Measurements from ENCODE around the gene TAF4B. TPM values are rescaled to one million over a fixed set of nuclear protein-coding genes. Genes with fewer than 3 reads are reported as not detected.

Gene TAF4B
- total RNA-seq, 2 experiments from 2014 or later, result 7.3 to 7.5 TPM

DNA sequence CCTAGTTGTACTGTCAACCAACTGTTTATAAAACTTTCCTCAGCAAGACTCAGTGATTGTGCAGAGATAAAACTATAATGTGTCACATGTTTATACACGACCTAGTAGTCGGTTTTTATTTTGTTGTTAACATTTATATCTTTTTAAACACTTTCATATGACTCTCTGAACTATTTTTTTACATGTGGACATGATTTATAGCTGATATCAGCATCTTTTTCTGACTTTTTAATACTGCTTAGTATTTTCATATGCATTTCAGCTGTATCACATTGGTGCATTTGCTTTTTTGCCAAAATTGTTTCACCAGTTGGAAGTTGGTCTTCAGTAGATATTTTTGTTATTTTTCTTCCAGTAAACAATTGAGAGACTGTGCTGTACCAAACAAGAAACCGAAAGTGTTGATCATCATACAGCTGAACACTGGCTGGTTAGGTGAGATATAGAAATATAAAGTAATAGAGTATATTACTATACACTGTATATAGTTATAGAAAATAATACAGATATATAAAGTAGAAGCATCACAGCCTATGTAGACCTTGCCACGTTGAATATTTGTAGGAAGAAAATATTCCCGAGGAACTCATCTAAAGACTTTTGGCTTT is 167.9 kb downstream of the TAF4B start:
- H3K4me3 Mint-ChIP-seq, result no peak overlapping the region
- POLR2A ChIA-PET, result no interaction called here
- DNase-seq, result no peak

DNA sequence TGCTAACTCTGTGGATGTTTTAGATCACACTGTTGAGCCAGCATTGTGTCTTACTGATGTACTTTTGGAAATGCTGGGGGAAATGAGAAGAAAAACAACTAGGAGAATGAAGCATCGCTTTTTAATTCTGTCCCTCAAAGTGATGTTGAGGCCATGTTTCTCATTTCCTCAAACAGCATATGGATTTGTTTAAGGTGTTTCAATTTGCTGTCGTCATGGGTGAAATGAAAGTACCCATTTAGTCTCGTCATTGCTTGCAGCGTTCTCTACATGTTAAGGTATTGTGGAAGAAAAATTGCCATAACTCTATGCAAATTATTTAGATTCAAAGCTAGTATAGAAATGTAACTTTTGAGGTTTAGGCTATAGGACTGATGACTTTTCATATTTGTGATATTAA is 170.8 kb downstream of the TAF4B start:
- POLR2A ChIA-PET, result no interaction called here
- no peaks in the 10 kb centered on the region for H3K9me3 Mint-ChIP-seq

More for the DNA sequence above, 167.9 kb downstream of the TAF4B start:
- no peaks in the 10 kb centered on the region for H3K27me3 Mint-ChIP-seq
- H3K4me1 Mint-ChIP-seq, result peaks cover 3% of the 10 kb centered on the region
- H3K9me3 Mint-ChIP-seq, result no peaks in the 10 kb centered on the region
- H3K36me3 Mint-ChIP-seq, result peaks cover 7% of the 10 kb centered on the region
- no peak for ATAC-seq (ENCODE audit: low read depth)
- no peak overlapping the region for H3K27ac Mint-ChIP-seq

DNA sequence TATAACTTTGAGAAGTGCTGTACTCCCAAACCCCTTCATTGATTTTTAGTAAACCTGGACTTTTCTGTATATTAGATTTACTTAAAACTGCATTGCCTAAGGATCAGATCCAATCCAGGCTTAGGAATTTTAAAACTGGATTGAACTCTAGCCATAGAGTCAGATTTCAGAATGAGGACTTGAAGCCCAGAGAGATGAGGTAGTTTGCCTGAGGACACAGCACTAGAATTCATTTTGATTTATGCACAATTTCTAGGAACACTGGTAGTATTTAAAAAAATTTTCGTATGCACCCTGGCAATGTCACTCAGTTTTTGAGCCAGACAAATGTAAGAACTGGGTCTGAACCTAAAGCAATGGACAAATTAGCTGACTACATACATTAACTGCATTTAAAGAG is 177.2 kb downstream of the TAF4B start:
- no peaks in the 10 kb centered on the region for H3K9me3 Mint-ChIP-seq
- H3K27ac Mint-ChIP-seq, result no peak overlapping the region
- POLR2A ChIA-PET, result no interaction called here
- H3K27me3 Mint-ChIP-seq, result no peaks in the 10 kb centered on the region
- no peak overlapping the region for H3K4me3 Mint-ChIP-seq
- H3K4me1 Mint-ChIP-seq, result no peaks in the 10 kb centered on the region
- no peaks in the 10 kb centered on the region for H3K36me3 Mint-ChIP-seq
- ATAC-seq (ENCODE audit: low read depth) (no peak), DNase-seq (no peak)

More for the DNA sequence above, 170.8 kb downstream of the TAF4B start:
- Mint-ChIP-seq H3K27ac (no peak overlapping the region), H3K4me1 (peaks cover 3% of the 10 kb centered on the region), H3K4me3 (no peak overlapping the region), H3K36me3 (no peaks in the 10 kb centered on the region), H3K27me3 (no peaks in the 10 kb centered on the region)
- DNase-seq, result no peak
- ATAC-seq (ENCODE audit: low read depth), result no peak

DNA sequence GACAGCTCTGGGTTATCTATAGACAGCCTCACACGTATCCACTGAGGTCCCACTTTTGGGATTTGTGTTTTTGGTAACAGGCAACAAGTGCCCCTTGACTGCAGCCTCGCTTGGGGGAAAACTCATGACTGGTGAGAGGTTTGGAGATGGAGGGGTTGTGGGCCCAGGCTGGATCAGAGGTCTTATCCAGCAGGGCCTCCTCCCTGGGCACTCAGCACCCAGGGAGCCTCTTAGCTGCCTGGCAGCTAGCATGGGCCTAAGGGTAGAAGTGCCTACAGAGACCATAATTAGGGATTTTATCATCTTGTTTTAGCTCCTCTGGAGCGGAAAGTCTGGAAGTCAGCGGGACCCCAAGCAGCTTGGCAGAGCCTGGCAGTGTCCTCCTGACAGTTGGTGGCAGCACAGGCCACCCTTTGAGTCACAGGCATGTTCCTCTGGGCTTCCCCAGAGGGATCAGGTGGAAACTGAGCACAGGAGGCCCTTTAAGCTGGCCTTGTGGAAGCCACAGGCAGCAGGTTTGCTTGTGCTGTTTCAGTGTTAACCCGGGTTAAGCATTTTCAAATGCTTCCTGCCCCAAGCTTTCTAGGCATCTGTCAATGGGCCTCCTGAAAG is 179.1 kb downstream of the TAF4B start:
- Mint-ChIP-seq H3K27me3 (no peaks in the 10 kb centered on the region), H3K4me3 (no peak overlapping the region), H3K9me3 (no peaks in the 10 kb centered on the region), H3K27ac (no peak overlapping the region), H3K4me1 (no peaks in the 10 kb centered on the region), H3K36me3 (no peaks in the 10 kb centered on the region)
- DNase-seq (no peak), ATAC-seq (ENCODE audit: low read depth) (no peak)
- POLR2A ChIA-PET, result no interaction called here

DNA sequence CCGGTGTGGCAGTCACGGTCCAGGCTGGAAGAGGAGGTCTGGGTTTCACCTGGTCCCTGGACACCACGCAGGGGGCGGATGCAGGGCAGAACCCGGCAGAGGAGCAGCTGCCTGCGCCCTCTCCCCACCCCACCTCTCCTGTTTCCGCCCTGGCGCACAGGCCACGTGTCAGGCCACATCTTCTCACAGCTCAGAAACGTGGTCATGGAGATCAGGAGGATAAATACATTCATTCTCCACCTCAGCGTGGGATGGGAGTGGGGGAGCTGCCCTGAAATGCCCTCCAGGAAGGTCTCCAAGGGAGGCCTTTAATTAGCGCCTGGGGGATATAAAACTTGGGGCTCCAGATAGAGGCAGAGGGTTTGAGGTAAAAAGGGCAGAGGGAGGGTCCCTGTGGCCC is 180.1 kb downstream of the TAF4B start:
- H3K27ac Mint-ChIP-seq, result no peak overlapping the region
- no peak for DNase-seq
- no peaks in the 10 kb centered on the region for H3K9me3 Mint-ChIP-seq
- no peaks in the 10 kb centered on the region for H3K27me3 Mint-ChIP-seq
- H3K36me3 Mint-ChIP-seq, result no peaks in the 10 kb centered on the region
- POLR2A ChIA-PET, result no interaction called here
- H3K4me1 Mint-ChIP-seq, result no peaks in the 10 kb centered on the region
- H3K4me3 Mint-ChIP-seq, result no peak overlapping the region
- ATAC-seq (ENCODE audit: low read depth), result no peak

DNA sequence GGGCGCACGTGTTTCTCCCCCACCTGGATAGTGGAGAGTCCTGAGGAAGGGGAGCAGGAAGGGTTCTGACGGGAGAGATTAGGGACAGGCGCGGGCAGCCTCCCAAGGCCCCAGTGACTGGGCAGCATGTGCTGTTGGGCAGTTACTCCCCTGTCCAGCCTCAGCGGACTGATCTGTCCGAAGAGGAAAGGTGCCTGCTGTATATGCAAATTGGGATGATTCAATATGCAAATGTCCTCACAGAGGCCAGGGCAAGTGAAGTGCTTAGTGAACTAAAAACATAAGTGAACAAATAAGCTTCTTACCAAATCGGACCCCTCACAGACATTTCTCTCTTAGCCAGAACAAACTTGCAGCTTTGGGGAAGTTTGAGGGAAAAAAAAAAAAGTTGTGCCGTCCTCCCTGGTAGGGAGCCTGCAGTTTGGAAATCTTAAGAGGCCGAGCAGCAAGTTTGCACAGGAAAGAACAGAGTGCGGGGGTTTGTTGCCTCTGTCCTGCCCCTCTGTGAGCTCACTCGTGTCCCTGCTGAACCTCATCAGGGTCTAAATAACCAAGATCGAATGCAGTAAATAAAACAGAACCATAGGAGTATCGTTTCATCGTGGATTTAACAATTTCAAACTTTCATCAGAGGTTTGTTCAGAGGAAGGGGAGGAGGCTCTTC is 180.7 kb downstream of the TAF4B start:
- Mint-ChIP-seq H3K4me3 (no peak overlapping the region), H3K36me3 (no peaks in the 10 kb centered on the region), H3K9me3 (no peaks in the 10 kb centered on the region), H3K27me3 (no peaks in the 10 kb centered on the region), H3K27ac (no peak overlapping the region), H3K4me1 (no peaks in the 10 kb centered on the region)
- DNase-seq (no peak), ATAC-seq (ENCODE audit: low read depth) (no peak)
- POLR2A ChIA-PET, result no interaction called here

DNA sequence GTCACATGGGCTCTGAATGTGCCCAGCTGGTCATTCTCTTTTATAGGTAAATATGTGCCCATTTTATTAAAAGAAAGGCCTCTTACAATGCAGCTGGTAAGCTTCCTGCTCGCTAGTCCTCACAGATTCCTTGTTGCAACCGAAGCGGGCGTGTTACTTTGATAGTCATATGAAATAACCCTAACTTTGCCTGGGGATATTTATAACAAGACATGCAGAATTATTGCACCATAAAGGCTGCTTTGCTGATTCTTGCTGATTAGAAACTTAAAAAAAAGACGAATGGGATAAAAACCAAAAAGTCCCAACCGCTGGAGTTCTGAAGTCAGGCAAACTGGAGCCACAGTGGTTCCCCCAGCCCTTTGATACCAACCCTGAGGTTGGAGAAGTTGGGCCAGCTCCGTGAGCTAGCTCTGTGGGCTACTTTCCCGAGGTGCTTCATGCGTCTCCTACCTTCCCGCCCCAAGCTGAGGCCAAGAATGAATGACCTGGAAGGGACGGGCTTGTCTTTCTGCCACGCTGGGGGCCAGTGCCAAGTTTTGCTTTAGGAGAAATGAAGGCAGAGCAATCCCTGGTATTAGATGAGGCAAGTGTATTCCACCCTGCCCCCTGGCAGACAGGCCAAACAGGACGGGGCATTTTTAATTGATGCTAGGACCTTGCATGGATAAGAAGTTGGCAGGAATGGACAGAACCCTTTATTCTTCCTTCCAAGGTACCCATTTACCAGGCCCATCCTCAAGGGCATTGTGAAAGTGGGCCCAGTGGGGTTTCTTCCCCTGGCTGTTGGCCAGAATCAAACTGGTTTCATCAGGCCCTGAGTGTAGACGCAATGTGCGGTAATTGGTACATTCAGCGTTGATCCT is 181.7 kb downstream of the TAF4B start:
- no peaks in the 10 kb centered on the region for H3K9me3 Mint-ChIP-seq
- POLR2A ChIA-PET, result no interaction called here
- no peak overlapping the region for H3K4me3 Mint-ChIP-seq
- no peaks in the 10 kb centered on the region for H3K27me3 Mint-ChIP-seq
- ATAC-seq (ENCODE audit: low read depth), result no peak
- H3K27ac Mint-ChIP-seq, result no peak overlapping the region
- H3K4me1 Mint-ChIP-seq, result no peaks in the 10 kb centered on the region
- no peak for DNase-seq
- no peaks in the 10 kb centered on the region for H3K36me3 Mint-ChIP-seq

DNA sequence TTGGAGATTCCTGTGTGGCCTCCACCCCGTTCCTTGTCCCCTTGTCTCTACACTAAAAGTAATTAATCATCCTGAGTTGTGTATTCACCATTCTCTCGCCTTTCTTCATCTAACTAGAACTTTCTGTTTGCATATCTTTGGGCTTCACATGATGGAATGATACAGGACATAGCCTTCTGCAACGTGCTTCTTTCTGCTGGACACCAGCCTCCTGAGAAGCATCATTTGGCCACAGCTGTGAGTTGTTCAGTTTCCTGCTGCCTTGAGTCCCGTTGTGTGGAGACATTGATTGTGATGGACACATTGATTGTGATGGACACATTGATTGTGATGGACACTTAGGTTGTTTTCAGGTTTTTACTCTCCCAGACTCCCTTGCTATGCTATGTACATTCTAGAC is 182.8 kb downstream of the TAF4B start:
- H3K36me3 Mint-ChIP-seq, result no peaks in the 10 kb centered on the region
- POLR2A ChIA-PET, result no interaction called here

DNA sequence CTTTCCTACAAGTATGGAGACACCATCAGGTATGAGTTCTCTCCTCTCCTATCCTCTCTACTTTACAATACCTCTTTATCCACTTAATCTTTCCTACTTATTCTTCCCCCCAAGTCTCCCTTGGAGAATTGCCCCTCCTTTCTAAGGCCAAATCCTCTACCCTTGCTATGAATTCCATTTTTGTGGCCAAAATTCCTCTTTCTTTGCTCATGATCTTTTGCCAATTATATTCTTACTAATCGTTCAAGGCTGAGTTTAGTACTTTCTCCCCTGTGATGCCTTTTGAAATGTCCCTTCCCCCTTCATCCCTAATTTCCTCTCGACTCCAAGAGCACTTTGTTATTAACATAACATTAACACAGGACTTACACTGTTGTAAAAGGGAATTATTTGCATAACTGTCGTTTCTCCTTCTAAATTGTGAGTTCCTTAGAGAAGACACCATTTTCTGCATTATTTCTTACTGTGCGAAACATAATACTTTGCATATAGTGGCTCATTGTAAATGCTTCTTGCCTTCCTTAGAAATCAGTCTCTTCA is 188.7 kb downstream of the TAF4B start:
- POLR2A ChIA-PET, result no interaction called here
- Mint-ChIP-seq H3K36me3 (no peaks in the 10 kb centered on the region), H3K27me3 (no peaks in the 10 kb centered on the region), H3K9me3 (no peaks in the 10 kb centered on the region), H3K27ac (no peak overlapping the region), H3K4me3 (no peak overlapping the region), H3K4me1 (no peaks in the 10 kb centered on the region)
- ATAC-seq (ENCODE audit: low read depth), result no peak
- DNase-seq, result no peak

More for the DNA sequence above, 182.8 kb downstream of the TAF4B start:
- no peak for ATAC-seq (ENCODE audit: low read depth)
- H3K27me3 Mint-ChIP-seq, result no peaks in the 10 kb centered on the region
- DNase-seq, result no peak
- H3K4me3 Mint-ChIP-seq, result no peak overlapping the region
- H3K4me1 Mint-ChIP-seq, result no peaks in the 10 kb centered on the region
- H3K27ac Mint-ChIP-seq, result no peak overlapping the region
- H3K9me3 Mint-ChIP-seq, result no peaks in the 10 kb centered on the region

DNA sequence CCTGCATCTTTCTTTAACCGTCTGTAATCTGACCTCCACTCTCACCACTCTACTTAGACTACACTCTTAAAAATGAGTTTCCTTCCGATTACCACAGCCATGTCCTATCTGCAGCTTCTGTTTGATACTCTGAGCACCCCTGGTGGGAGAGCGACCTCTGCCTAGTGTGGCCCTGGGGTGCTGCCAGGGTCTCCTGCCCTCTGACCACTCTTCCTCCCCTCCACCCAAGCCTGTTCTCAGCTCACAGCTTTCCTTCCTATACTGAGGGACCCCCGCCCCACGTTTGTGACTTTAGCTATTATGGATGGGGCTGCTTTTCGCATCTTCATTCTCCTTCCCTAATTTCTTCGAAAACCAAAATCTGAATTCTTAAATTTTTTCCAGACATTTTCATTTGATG is 189.4 kb downstream of the TAF4B start:
- H3K36me3 Mint-ChIP-seq, result no peaks in the 10 kb centered on the region
- no peaks in the 10 kb centered on the region for H3K4me1 Mint-ChIP-seq
- ATAC-seq (ENCODE audit: low read depth), result no peak
- no peak overlapping the region for H3K4me3 Mint-ChIP-seq
- no peak for DNase-seq
- no peaks in the 10 kb centered on the region for H3K9me3 Mint-ChIP-seq
- no peaks in the 10 kb centered on the region for H3K27me3 Mint-ChIP-seq
- no peak overlapping the region for H3K27ac Mint-ChIP-seq
- POLR2A ChIA-PET, result no interaction called here

DNA sequence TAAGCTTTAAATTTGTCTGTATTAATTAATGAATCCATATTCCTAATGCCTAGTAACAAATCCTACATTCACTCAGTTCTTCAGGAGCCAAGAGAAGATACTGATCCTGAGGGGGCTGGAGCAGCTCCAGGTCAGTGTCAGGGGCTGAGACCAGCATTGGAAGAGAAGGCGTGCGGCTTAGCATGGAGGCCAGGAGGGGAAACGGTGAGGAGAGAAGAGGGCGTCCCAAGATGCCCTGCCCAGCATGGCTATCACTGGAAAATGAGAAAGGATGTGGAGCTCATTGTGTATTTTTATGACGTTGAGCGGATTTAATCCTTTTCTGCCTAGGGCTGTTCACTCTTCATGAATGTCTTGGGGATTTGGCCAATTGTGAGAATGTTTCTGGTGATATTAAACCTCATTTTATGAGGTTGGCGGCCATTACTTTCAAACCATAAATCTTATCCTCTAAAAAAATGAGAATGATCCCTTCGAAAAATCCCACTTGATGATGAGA is 190.5 kb downstream of the TAF4B start:
- ATAC-seq (ENCODE audit: low read depth) (no peak), DNase-seq (no peak)
- Mint-ChIP-seq H3K9me3 (no peaks in the 10 kb centered on the region), H3K4me3 (no peak overlapping the region), H3K27me3 (no peaks in the 10 kb centered on the region), H3K27ac (no peak overlapping the region), H3K4me1 (no peaks in the 10 kb centered on the region), H3K36me3 (no peaks in the 10 kb centered on the region)
- POLR2A ChIA-PET, result no interaction called here

DNA sequence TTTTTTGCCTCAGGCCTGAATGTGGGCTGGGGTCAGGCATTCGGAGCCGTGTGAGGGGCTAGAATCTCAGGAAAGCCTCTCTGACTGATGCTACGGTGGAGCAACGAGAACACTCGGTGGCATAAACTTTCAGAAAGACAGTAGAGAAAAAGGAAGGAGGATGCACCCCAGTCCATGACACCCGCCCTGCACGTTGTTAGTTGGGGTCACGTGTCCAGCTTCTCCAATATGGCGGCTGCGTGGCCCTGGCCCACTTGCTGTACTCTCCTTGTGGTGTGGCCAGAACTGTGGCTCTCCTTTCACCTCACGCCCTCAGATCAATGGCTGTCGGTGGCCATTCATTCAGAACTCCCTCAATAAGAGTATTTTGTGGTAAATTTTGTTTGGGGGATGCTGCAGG is 190.9 kb downstream of the TAF4B start:
- POLR2A ChIA-PET, result no interaction called here
- H3K4me1 Mint-ChIP-seq, result no peaks in the 10 kb centered on the region
- ATAC-seq (ENCODE audit: low read depth), result no peak

DNA sequence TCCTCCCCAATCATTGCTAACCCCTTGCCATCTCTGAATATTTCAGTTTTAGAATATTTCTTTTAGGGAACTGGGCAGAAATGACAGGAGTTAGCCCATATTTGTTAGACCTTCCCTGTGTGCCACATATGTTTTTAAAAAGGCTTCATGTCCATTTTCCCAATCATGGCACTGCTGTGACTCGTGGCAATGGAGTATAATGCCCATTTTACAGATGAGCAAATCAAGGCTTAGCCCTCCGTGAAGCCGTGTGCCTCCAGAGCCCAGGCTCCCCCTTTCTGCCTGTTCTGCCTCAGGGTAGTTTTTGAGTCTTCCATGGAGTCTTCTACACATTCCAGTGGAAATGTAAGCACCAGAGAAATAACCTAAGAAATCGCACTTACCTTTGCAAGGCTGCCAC is 192.0 kb downstream of the TAF4B start:
- no peak overlapping the region for H3K4me3 Mint-ChIP-seq
- ATAC-seq (ENCODE audit: low read depth) (no peak), DNase-seq (no peak)
- H3K27ac Mint-ChIP-seq, result no peak overlapping the region
- no peaks in the 10 kb centered on the region for H3K36me3 Mint-ChIP-seq
- H3K4me1 Mint-ChIP-seq, result no peaks in the 10 kb centered on the region
- no peaks in the 10 kb centered on the region for H3K27me3 Mint-ChIP-seq
- H3K9me3 Mint-ChIP-seq, result no peaks in the 10 kb centered on the region
- POLR2A ChIA-PET, result no interaction called here

More for the DNA sequence above, 190.9 kb downstream of the TAF4B start:
- Mint-ChIP-seq H3K9me3 (no peaks in the 10 kb centered on the region), H3K27me3 (no peaks in the 10 kb centered on the region), H3K27ac (no peak overlapping the region), H3K4me3 (no peak overlapping the region), H3K36me3 (no peaks in the 10 kb centered on the region)
- no peak for DNase-seq
